ENCODE measurements around the gene RALY. TPM values are rescaled to one million over a fixed set of nuclear protein-coding genes. Genes with fewer than 3 reads are reported as not detected.

The RALY gene
- polyA plus RNA-seq, 1 donor = 119 TPM

DNA sequence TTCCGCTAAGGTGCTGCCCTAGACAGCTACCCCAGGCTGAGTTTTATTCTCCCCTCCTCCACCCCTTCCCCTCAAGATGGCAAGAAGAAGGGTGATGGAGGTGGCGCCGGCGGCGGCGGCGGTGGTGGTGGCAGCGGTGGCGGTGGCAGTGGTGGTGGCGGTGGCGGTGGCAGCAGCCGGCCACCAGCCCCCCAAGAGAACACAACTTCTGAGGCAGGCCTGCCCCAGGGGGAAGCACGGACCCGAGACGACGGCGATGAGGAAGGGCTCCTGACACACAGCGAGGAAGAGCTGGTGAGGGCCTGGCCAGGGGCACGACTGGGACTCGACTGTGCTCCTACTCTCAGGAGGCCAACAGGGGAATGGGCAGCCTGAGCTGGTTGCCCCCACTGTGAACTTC is 83.2 kb downstream of the RALY start:
- no peak for DNase-seq (ENCODE audit: low read depth)

GRCh38 chr20:34078540-34078939 is 84.8 kb downstream of the RALY start:
- no peak for DNase-seq (ENCODE audit: low read depth)

GRCh38 chr20:34079818-34080217 is 86.1 kb downstream of the RALY start:
- no peak for DNase-seq (ENCODE audit: low read depth)

- no peak for DNase-seq (ENCODE audit: low read depth)
These were observed 88.6 kb downstream of the RALY start for GRCh38 chr20:34082232-34082887.

GRCh38 chr20:34083137-34083536 is 89.4 kb downstream of the RALY start:
- DNase-seq (ENCODE audit: low read depth) = no peak

DNA sequence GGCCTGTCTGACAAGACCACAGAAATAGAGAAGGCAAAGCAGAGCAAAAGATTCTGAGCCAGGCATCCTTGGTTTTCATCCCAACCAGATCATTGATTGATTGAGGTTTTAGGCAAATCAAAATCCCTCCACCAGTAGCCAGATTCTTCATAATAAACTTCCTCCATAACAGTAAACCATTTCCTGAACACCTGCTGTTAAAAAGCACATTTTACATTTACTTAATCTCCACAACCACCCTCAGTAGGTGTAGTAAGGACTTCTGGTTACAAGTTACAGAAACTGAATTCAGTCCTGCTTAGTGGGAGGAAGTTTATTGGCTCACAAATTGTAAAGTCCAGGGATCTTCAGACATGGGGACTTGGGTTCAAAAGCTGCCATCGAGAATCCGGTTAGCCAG is 90.1 kb downstream of the RALY start:
- no peak for DNase-seq (ENCODE audit: low read depth)

DNA sequence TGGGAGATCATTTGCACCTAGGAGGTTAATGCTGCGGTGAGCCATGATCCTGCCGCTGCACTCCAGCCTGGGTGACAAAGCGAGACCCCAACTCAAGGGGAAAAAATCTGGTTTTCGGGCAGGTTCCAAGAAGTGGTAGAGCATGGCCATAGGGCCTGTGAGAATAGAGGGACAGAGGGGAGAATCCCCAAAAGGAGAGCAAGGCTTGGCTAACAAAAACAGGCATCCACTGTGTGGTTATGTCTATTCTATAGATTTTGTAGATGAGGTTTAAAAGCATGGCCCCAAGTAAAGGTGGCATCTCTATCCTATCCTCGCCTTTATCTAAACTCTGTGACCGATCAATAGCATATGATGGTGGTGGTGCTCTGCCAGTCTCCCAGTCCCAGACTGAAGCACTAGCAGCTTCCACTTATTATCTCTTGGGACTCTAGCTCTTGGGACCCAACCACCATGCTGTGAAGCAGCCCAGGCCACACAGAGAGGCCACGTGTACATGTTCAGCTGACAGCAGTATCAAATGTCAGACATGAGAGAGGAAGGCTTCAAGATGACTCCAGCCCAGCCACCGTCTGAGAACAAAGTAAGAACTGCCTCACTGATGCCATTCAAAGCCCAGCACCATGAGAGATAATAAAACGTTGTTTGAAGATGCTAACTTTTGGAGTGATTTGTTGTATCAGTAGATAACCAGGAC is 90.7 kb downstream of the RALY start:
- DNase-seq (ENCODE audit: low read depth) = no peak

- no peak for DNase-seq (ENCODE audit: low read depth)
These were observed 91.9 kb downstream of the RALY start for GRCh38 chr20:34085544-34086040.

GRCh38 chr20:34088305-34089174 is 94.8 kb downstream of the RALY start:
- DNase-seq (ENCODE audit: low read depth) = no peak

GRCh38 chr20:34089175-34089479 is 95.4 kb downstream of the RALY start:
- no peak for DNase-seq (ENCODE audit: low read depth)

GRCh38 chr20:34089655-34090345 is 96.1 kb downstream of the RALY start:
- no peak for DNase-seq (ENCODE audit: low read depth)

DNA sequence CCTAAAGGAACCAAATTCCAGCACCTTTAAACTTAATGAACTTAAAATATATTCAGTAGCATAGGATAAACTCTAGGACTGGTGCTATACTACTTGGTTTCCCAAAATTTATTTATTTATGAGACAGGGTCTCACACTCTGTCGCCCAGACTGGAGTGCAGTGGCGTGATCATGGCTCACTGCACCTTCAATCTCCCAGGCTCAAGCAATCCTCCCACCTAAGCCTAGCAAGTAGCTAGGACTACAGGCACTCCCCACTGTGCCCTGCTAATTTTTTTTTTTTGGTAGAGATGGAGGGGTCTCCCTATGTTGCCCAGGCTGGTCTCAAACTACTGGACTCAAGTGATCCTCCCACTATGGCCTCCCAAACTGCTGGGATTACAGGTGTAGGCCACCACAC is 96.9 kb downstream of the RALY start:
- DNase-seq (ENCODE audit: low read depth) = no peak

GRCh38 chr20:34091637-34092200 is 98.0 kb downstream of the RALY start:
- no peak for DNase-seq (ENCODE audit: low read depth)

DNA sequence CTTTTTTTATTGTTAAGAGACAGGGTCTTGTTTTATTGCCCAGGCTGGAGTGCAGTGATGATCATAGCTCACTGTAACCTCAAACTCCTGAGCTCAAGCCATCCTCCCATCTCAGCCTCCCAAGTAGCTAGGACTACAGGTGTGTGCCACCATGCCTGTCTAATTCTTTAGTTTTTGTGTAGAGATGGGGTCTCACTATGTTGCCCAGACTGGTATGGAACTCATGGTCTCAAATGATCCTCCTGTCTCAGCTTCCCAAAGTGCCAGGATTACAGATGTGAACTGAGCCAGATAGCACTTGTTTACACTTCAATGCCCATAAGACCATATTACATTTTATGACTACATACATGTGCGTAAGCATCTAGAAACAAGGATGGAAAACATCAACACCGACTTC is 100.2 kb downstream of the RALY start:
- DNase-seq (ENCODE audit: low read depth) = no peak

DNA sequence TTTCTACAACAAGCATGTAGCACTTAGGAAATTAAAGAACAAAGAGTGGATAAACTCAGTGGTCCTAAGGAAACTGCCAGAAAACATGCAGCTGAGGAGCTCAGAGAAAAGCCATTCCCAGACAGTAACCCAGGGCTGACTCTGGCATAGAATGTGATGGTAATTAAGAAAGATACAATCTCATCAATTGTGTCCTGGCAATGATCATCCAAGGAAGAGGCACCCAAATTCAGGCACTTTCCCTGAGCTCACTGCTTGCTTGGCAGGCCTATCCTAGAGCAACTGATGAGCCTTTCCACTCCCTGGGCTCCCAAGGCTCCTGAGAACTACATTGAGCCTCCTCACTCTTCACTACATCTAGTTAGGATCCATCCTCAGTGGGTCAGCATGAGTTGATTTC is 102.1 kb downstream of the RALY start:
- DNase-seq (ENCODE audit: low read depth) = no peak

- no peak for DNase-seq (ENCODE audit: low read depth)
These were observed 103.2 kb downstream of the RALY start for GRCh38 chr20:34096699-34097444.

GRCh38 chr20:34098570-34098969 is 104.9 kb downstream of the RALY start:
- DNase-seq (ENCODE audit: low read depth) = no peak

GRCh38 chr20:34099675-34100074 is 106.0 kb downstream of the RALY start:
- no peak for DNase-seq (ENCODE audit: low read depth)

GRCh38 chr20:34100576-34100975 is 106.9 kb downstream of the RALY start:
- DNase-seq (ENCODE audit: low read depth) = no peak

GRCh38 chr20:34102342-34102741 is 108.6 kb downstream of the RALY start:
- no peak for DNase-seq (ENCODE audit: low read depth)

DNA sequence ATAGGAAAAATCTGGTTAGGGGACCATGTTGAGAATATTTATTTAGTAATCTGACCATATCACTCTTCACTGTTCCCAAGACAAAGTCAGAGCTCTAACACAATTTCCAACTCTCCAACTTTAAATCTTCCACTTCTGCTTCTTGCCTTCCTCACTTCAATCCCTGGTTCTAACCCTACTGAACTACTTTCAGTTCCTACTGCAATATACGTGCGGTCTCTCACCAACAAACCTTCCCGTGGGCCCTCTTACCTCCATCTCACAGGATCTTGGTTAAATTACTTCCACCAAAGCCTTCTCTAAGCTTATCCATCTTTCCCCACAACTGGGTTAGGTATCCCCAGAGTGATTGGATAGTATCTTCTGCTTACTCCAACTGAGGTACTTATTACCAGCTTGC is 110.3 kb downstream of the RALY start:
- DNase-seq (ENCODE audit: low read depth) = no peak

Measured in forelimb muscle (tissue), 1 donor.